CD14-positive monocyte (primary cell): Measurements from ENCODE around the gene DSTYK. TPM values are rescaled to one million over a fixed set of nuclear protein-coding genes. Genes with fewer than 3 reads are reported as not detected.

Source experiments
- DNase-seq, 3 donors: peaks; one replicate each; pipeline ENCODE4 v3.0.0-alpha.2; 2011 to 2022
- H2AFZ ChIP-seq: 2 replicates; pipeline ENCODE4 v1.6.0; 2012; ENCODE audit warnings: mild to moderate bottlenecking, low read depth, low read length, inconsistent platforms; ENCODE audit not compliant: insufficient read depth, poor library complexity, severe bottlenecking
- H3K27ac ChIP-seq, 2 donors: 1 replicate in 1 of 2; 2 replicates in 1 of 2; pipeline ENCODE4 v1.5.1; 2012 to 2013; ENCODE audit warnings: low read length in 2 of 2, control low read depth in 1 of 2, inconsistent platforms in 1 of 2, low read depth in 1 of 2, mild to moderate bottlenecking in 1 of 2
- H3K27me3 ChIP-seq, 2 donors: one replicate each; pipeline versions ENCODE4 v1.6.0 to v1.6.1; 2011 to 2013; ENCODE audit warnings: low read length in 2 of 2; ENCODE audit not compliant: control insufficient read depth in 2 of 2, insufficient read depth in 2 of 2
- H3K36me3 ChIP-seq, 2 donors: replicated peaks in 1 of 2; 1 replicate in 1 of 2; 2 replicates in 1 of 2; pipeline versions ENCODE4 v1.5.1 to v1.6.1; 2012 to 2013; ENCODE audit warnings: low read length in 2 of 2, control low read depth in 1 of 2, inconsistent platforms in 1 of 2, mild to moderate bottlenecking in 1 of 2; ENCODE audit not compliant: insufficient read depth in 2 of 2, control insufficient read depth in 1 of 2
- H3K4me1 ChIP-seq, 2 donors: 1 replicate in 1 of 2; 2 replicates in 1 of 2; pipeline versions ENCODE4 v1.5.1 to v1.6.1; 2012 to 2013; ENCODE audit warnings: low read length in 2 of 2, control low read depth in 1 of 2, inconsistent platforms in 1 of 2, mild to moderate bottlenecking in 1 of 2, moderate library complexity in 1 of 2; ENCODE audit not compliant: insufficient read depth in 2 of 2, control insufficient read depth in 1 of 2
- H3K4me2 ChIP-seq: replicated peaks from 2 replicates; pipeline ENCODE3; 2012; ENCODE audit warnings: low read length, moderate library complexity, mild to moderate bottlenecking; ENCODE audit not compliant: poor library complexity, severe bottlenecking; ENCODE audit errors: extremely low read depth
- H3K4me3 ChIP-seq, 3 experiments: fragments of 200-600 bp in 1 of 3; sonication (generic) in 1 of 3; replicated peaks in 1 of 3; 1 replicate in 2 of 3; 2 replicates in 1 of 3; pipeline ENCODE4 v1.5.1; 2011 to 2013; ENCODE audit warnings: low read length in 3 of 3, mild to moderate bottlenecking in 3 of 3, control low read depth in 2 of 3, low read depth in 2 of 3, inconsistent platforms in 1 of 3, moderate library complexity in 1 of 3
- H3K79me2 ChIP-seq: 2 replicates; pipeline ENCODE4 v1.6.0; 2012; ENCODE audit warnings: mild to moderate bottlenecking, control low read depth, inconsistent platforms, low read length, moderate library complexity; ENCODE audit not compliant: insufficient read depth
- H3K9ac ChIP-seq: 2 replicates; pipeline ENCODE4 v1.6.0; 2017; ENCODE audit warnings: low read length, mild to moderate bottlenecking; ENCODE audit not compliant: insufficient read depth, poor library complexity, severe bottlenecking
- H3K9me3 ChIP-seq, 2 donors: replicated peaks in 1 of 2; 1 replicate in 1 of 2; 2 replicates in 1 of 2; pipeline versions ENCODE4 v1.5.1 to v1.6.1; 2012 to 2013; ENCODE audit warnings: low read length in 2 of 2, control low read depth in 1 of 2; ENCODE audit not compliant: control insufficient read depth in 1 of 2, insufficient read depth in 1 of 2
- H4K20me1 ChIP-seq: 2 replicates; pipeline ENCODE4 v1.6.0; 2012; ENCODE audit warnings: mild to moderate bottlenecking, low read length, control low read depth, moderate library complexity; ENCODE audit not compliant: insufficient read depth
- H3K27ac Mint-ChIP-seq, 7 donors: one replicate each; pipeline ENCODE4 v1.8.0; 2020; ENCODE audit warnings: mild to moderate bottlenecking in 7 of 7, mixed read lengths in 7 of 7, moderate library complexity in 6 of 7, inconsistent platforms in 2 of 7
- H3K27me3 Mint-ChIP-seq, 3 donors: one replicate each; pipeline ENCODE4 v1.8.0; 2021 to 2022; ENCODE audit warnings: low read depth in 3 of 3, mild to moderate bottlenecking in 3 of 3, mixed read lengths in 3 of 3, moderate library complexity in 3 of 3, inconsistent platforms in 1 of 3
- H3K36me3 Mint-ChIP-seq, 2 donors: one replicate each; pipeline ENCODE4 v1.8.0; 2020; ENCODE audit warnings: mixed read lengths in 2 of 2, inconsistent platforms in 1 of 2, mild to moderate bottlenecking in 1 of 2
- H3K4me1 Mint-ChIP-seq: one replicate; pipeline ENCODE4 v1.8.0; 2020; ENCODE audit warnings: mild to moderate bottlenecking, mixed read lengths
- H3K4me3 Mint-ChIP-seq, 2 donors: one replicate each; pipeline ENCODE4 v1.8.0; 2020; ENCODE audit warnings: mild to moderate bottlenecking in 2 of 2, mixed read lengths in 2 of 2, moderate library complexity in 1 of 2
- H3K9me3 Mint-ChIP-seq, 7 donors: one replicate each; pipeline ENCODE4 v1.8.0; 2020 to 2022; ENCODE audit warnings: mixed read lengths in 7 of 7, mild to moderate bottlenecking in 6 of 7, moderate library complexity in 6 of 7, inconsistent platforms in 2 of 7
- CTCF ChIP-seq: fragments of 200-600 bp; IDR thresholded peaks from one replicate; pipeline ENCODE4 v1.8.0; 2022; ENCODE audit warnings: antibody characterized with exemption, mild to moderate bottlenecking
- WGBS: methylation state at CpG from one replicate; pipeline ENCODE4 v1.1.5; 2013; ENCODE audit warnings: missing lambda C conversion rate; ENCODE audit not compliant: insufficient coverage; 5-methylcytosine and 5-hydroxymethylcytosine counted together
- intact Hi-C, 2 donors: fragments of 100-400 bp; cut with micrococcal nuclease; formaldehyde crosslinking; loops; one replicate each; pipeline versions ENCODE4 v1.15.0 to v1.15.1; 2023
- polyA plus RNA-seq, 3 donors: library from polyadenylated mRNA; depleted of rRNA in 1 of 3; unstranded in 2 of 3; stranded (reverse) in 1 of 3; fragments of 300-500 nt in 2 of 3; fragments of >200 nt in 1 of 3; fragmentation: Illumina TruSeq in 2 of 3; gene quantifications; 1 replicate in 2 of 3; 2 replicates in 1 of 3; pipeline ENCODE4 v1.2.3, GENCODE V29; 2012 to 2021

Gene DSTYK
- polyA plus RNA-seq, 3 donors: 2.9 to 6.5 (median 3.8) TPM

GRCh38 chr1:205232945-205233397 is 21.5 kb upstream of the DSTYK start:
- H3K27ac Mint-ChIP-seq: no peak overlapping the region
- Histone ChIP-seq H3K27ac (no peak overlapping the region), H3K27me3 (peaks cover 16 to 25% of the 10 kb centered on the region in 2 donors), H3K4me1 (peaks cover 31 to 33% of the 10 kb centered on the region in 2 donors), H3K4me2 (no peak overlapping the region), H3K36me3 (no peaks in the 10 kb centered on the region), H4K20me1 (no peaks in the 10 kb centered on the region), H3K9me3 (no peaks in the 10 kb centered on the region), H3K9ac (no peak overlapping the region), H3K4me3 (no peak overlapping the region), H3K79me2 (no peaks in the 10 kb centered on the region), H2AFZ (no peak overlapping the region)
- no CpG with 5 or more reads among the region's 3 CpGs for WGBS
- H3K36me3 Mint-ChIP-seq: peaks cover 3% of the 10 kb centered on the region in 2 donors
- intact Hi-C loops: no loop called here
- no peak for DNase-seq
- no peak overlapping the region for H3K4me3 Mint-ChIP-seq
- peaks cover 38% of the 10 kb centered on the region for H3K4me1 Mint-ChIP-seq
- H3K9me3 Mint-ChIP-seq: peaks cover 0 to 12% (median 4%) of the 10 kb centered on the region in 7 donors
- H3K27me3 Mint-ChIP-seq: peaks cover 27 to 31% (median 31%) of the 10 kb centered on the region in 3 donors
- TF ChIP-seq CTCF: no peak

GRCh38 chr1:205232127-205232820 is 20.8 kb upstream of the DSTYK start:
- H3K79me2 ChIP-seq: no peaks in the 10 kb centered on the region
- no peak for TF ChIP-seq CTCF
- Mint-ChIP-seq H3K4me3 (no peak overlapping the region), H3K4me1 (peaks cover 34% of the 10 kb centered on the region), H3K36me3 (peaks cover 3% of the 10 kb centered on the region in 2 donors), H3K27ac (no peak overlapping the region), H3K9me3 (peaks cover 0 to 12% (median 4%) of the 10 kb centered on the region in 7 donors), H3K27me3 (peaks cover 32 to 36% (median 36%) of the 10 kb centered on the region in 3 donors)
- H3K36me3 ChIP-seq: no peaks in the 10 kb centered on the region
- no peak overlapping the region for H3K4me3 ChIP-seq
- peaks cover 28 to 31% of the 10 kb centered on the region in 2 donors for H3K4me1 ChIP-seq
- peaks cover 18 to 30% of the 10 kb centered on the region in 2 donors for H3K27me3 ChIP-seq
- no peak overlapping the region for H2AFZ ChIP-seq
- no peak overlapping the region for H3K9ac ChIP-seq
- no peak for DNase-seq
- H3K4me2 ChIP-seq: no peak overlapping the region
- H4K20me1 ChIP-seq: no peaks in the 10 kb centered on the region
- intact Hi-C loops: no loop called here
- no peak overlapping the region for H3K27ac ChIP-seq
- 100% methylated on average over 5 of the region's 7 CpGs for WGBS
- H3K9me3 ChIP-seq: no peaks in the 10 kb centered on the region
